OCI-LY7 (cell line): Measurements from ENCODE around the gene WDR90. TPM values are rescaled to one million over a fixed set of nuclear protein-coding genes. Genes with fewer than 3 reads are reported as not detected.
A peak's percentile ranks its signal among the peaks of the same experiment; 100 is the strongest.

Source experiments
- BruUV-seq: library from RNA; stranded (reverse); fragments of 400-500 nt; replicated peaks from 2 replicates; lab custom pipeline; 2021; lab: Mats Ljungman, UMichigan
- CTCF ChIA-PET: fragments of 300-600 bp; sonication (Branson Sonifier 250); formaldehyde crosslinking; loops from one replicate; lab custom pipeline; 2022; ENCODE audit warnings: antibody characterized with exemption; ENCODE audit not compliant: unreplicated experiment; lab: Charles Lee
- POLR2A ChIA-PET: fragments of 300-600 bp; sonication (Branson Sonifier 250); formaldehyde crosslinking; loops from one replicate; lab custom pipeline; 2022; ENCODE audit warnings: antibody characterized with exemption; lab: Charles Lee
- DNase-seq: peaks from one replicate; pipeline ENCODE4 v3.0.0-alpha.2; 2015; ENCODE audit warnings: low spot score
- H2AFZ ChIP-seq: fragments of 200-600 bp; sonication (generic), shearing (Covaris generic); 2 replicates; pipeline ENCODE4 v1.6.1; 2014; ENCODE audit warnings: mild to moderate bottlenecking, antibody characterized with exemption, low read length, moderate library complexity
- H3K27ac ChIP-seq: fragments of 200-600 bp; sonication (generic); 2 replicates; pipeline ENCODE4 v1.5.1; 2014; ENCODE audit warnings: mixed run types, low read depth, mild to moderate bottlenecking, moderate library complexity, low read length, inconsistent platforms; ENCODE audit not compliant: poor library complexity, severe bottlenecking
- H3K36me3 ChIP-seq: fragments of 200-600 bp; sonication (generic); 2 replicates; pipeline ENCODE4 v1.6.1; 2014; ENCODE audit warnings: mild to moderate bottlenecking, antibody characterized with exemption, low read length, moderate library complexity, mixed read lengths; ENCODE audit not compliant: insufficient read depth
- H3K4me1 ChIP-seq: fragments of 200-600 bp; sonication (generic); 2 replicates; pipeline ENCODE4 v1.5.1; 2014; ENCODE audit warnings: mild to moderate bottlenecking, low read length; ENCODE audit not compliant: insufficient read depth, poor library complexity, severe bottlenecking
- H3K4me2 ChIP-seq: fragments of 200-600 bp; sonication (generic); 2 replicates; pipeline ENCODE4 v1.6.1; 2014; ENCODE audit warnings: mild to moderate bottlenecking, low read length
- H3K4me3 ChIP-seq: fragments of 200-600 bp; sonication (generic); 2 replicates; pipeline ENCODE4 v1.5.1; 2014; ENCODE audit warnings: mild to moderate bottlenecking, low read depth, low read length; ENCODE audit not compliant: poor library complexity, severe bottlenecking
- H3K79me2 ChIP-seq: fragments of 200-600 bp; sonication (generic); 2 replicates; pipeline ENCODE4 v1.6.1; 2016; ENCODE audit warnings: low read depth, mild to moderate bottlenecking, low read length, moderate library complexity, mixed read lengths; ENCODE audit not compliant: insufficient read depth
- H3K9me2 ChIP-seq: fragments of 200-600 bp; sonication (generic); 2 replicates; pipeline ENCODE4 v1.6.1; 2016; ENCODE audit warnings: mild to moderate bottlenecking, low read length, mixed read lengths; ENCODE audit not compliant: insufficient read depth
- H3K9me3 ChIP-seq: fragments of 200-600 bp; sonication (generic); 2 replicates; pipeline ENCODE4 v1.6.1; 2014; ENCODE audit warnings: mild to moderate bottlenecking, mixed run types, low read length, mixed read lengths
- H4K20me1 ChIP-seq: fragments of 200-600 bp; sonication (generic); 2 replicates; pipeline ENCODE4 v1.6.1; 2014; ENCODE audit warnings: mild to moderate bottlenecking, antibody characterized with exemption, low read length, moderate library complexity, mixed read lengths; ENCODE audit not compliant: insufficient read depth
- CTCF ChIP-seq: fragments of 200-600 bp; sonication (generic); conservative IDR thresholded peaks from 2 replicates; pipeline ENCODE4 v1.5.1; 2014; ENCODE audit warnings: mild to moderate bottlenecking, antibody characterized with exemption, low read length, moderate library complexity, mixed read lengths
- EZH2phosphoT487 ChIP-seq: fragments of 200-600 bp; sonication (generic); IDR thresholded peaks from 2 replicates; pipeline ENCODE4 v1.6.1; 2018; ENCODE audit warnings: low read depth, borderline replicate concordance, mild to moderate bottlenecking, mixed run types, antibody characterized with exemption, low read length, moderate library complexity, mixed read lengths
- intact Hi-C: fragments of 100-400 bp; cut with micrococcal nuclease; formaldehyde crosslinking; loops from one replicate; pipeline ENCODE4 v1.10.0; 2022; ENCODE audit not compliant: unreplicated experiment
- total RNA-seq, 2 experiments: library from RNA; depleted of rRNA in 1 of 2; stranded (reverse); fragments of >200 nt in 1 of 2; shearing (Covaris generic) in 1 of 2; gene quantifications; 2 replicates each; pipeline ENCODE4 v1.2.3, GENCODE V29; 2014 to 2022

Gene WDR90
- total RNA-seq, 2 experiments from 2014 or later, result 110 to 153 TPM

DNA sequence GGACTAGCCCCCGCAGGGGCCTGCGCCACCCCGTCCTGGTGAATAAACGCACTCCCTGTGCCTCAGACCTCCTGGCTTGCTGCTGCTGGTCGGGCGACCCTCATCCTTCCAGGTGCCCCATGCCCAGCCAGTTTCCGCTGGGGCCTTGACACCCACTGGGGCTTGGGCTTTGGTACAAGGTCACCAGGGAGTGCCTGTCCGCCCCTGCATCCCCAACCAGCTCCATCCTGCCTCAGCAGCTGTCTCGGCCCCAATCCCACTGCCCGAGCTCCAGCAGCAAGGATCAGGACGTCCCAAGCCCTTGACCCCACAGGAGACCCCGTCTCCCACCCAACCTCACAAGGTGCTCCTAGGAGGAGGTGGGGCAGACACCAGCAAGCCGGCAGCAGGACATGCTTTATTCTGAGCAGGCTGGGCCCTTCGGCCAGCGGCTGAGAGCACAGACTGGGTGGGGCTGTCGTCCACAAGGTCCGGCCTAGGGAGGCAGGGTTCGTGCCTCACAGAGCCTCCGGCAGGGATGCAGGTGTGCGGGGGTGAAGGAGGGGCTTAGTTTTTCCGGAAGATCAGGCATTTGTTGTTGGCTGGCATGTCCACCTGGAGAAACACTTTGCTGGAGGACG, 15.0 kb upstream of the WDR90 start:
- CTCF ChIA-PET, result no interaction called here
- no TSS peak for BruUV-seq
- intact Hi-C loops, result no loop called here

DNA sequence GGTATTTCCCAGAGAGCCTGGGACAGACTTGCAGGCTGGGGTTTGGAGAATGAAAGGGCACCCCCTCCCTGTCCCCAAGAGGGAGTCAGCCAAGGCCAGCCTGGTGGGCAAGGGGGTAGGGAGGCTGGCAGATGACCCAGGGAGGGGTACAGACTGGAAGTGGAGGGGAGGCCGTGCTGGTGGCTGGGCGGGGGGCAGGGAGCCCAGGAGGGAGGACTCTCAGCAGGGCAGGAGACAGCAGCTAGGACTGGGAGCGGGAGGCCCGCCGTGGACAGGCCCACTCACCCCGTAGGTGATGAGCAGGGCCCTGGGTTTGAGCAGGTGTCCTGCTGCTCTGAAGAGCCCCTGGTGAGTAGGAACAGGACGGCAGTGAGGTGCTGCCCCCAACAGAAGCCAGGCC, 14.2 kb upstream of the WDR90 start:
- H3K4me1 ChIP-seq, result peaks cover 33% of the 10 kb centered on the region
- peaks cover 8% of the 10 kb centered on the region; the same call in 1 of the 2 replicates for H3K36me3 ChIP-seq
- no peak for DNase-seq
- peaks cover 8% of the 10 kb centered on the region; the same call in 1 of the 2 replicates for H3K79me2 ChIP-seq
- ChIA-PET CTCF (no interaction called here), POLR2A (no interaction called here)
- no peaks in the 10 kb centered on the region for H3K9me2 ChIP-seq
- TF ChIP-seq EZH2phosphoT487 (no peak), CTCF (no peak)
- H4K20me1 ChIP-seq, result no peaks in the 10 kb centered on the region
- intact Hi-C loops, result no loop called here
- no peaks in the 10 kb centered on the region for H3K9me3 ChIP-seq
- no peak overlapping the region for H2AFZ ChIP-seq
- BruUV-seq, result no TSS peak
- no peak overlapping the region for H3K27ac ChIP-seq
- peak overlapping the region; percentile 87 for H3K4me3 ChIP-seq
- peak overlapping the region; percentile 88 for H3K4me2 ChIP-seq

More for the DNA sequence above, 15.0 kb upstream of the WDR90 start:
- Histone ChIP-seq H3K4me1 (peaks cover 27% of the 10 kb centered on the region), H3K36me3 (peaks cover 8% of the 10 kb centered on the region; the same call in 1 of the 2 replicates), H2AFZ (no peak overlapping the region), H3K4me3 (no peak overlapping the region), H3K4me2 (no peak overlapping the region), H3K27ac (no peak overlapping the region), H3K79me2 (peaks cover 8% of the 10 kb centered on the region; the same call in 1 of the 2 replicates), H3K9me3 (no peaks in the 10 kb centered on the region), H4K20me1 (no peaks in the 10 kb centered on the region), H3K9me2 (no peaks in the 10 kb centered on the region)
- POLR2A ChIA-PET, result no interaction called here
- no peak for TF ChIP-seq CTCF
- TF ChIP-seq EZH2phosphoT487, result no peak
- no peak for DNase-seq
